GM21360 (cell line): Measurements from ENCODE around the gene SPATA32.

Experiments used
- ATAC-seq: cut with Tn5 transposase; IDR thresholded peaks from one replicate; pipeline ENCODE4 v1.9.1; 2021; ENCODE audit warnings: mild to moderate bottlenecking, moderate library complexity; ENCODE audit not compliant: unreplicated experiment

Gene SPATA32

GRCh38 chr17:45294506-45294905 lies 32.6 kb upstream of the SPATA32 start:
- ATAC-seq: no peak

DNA sequence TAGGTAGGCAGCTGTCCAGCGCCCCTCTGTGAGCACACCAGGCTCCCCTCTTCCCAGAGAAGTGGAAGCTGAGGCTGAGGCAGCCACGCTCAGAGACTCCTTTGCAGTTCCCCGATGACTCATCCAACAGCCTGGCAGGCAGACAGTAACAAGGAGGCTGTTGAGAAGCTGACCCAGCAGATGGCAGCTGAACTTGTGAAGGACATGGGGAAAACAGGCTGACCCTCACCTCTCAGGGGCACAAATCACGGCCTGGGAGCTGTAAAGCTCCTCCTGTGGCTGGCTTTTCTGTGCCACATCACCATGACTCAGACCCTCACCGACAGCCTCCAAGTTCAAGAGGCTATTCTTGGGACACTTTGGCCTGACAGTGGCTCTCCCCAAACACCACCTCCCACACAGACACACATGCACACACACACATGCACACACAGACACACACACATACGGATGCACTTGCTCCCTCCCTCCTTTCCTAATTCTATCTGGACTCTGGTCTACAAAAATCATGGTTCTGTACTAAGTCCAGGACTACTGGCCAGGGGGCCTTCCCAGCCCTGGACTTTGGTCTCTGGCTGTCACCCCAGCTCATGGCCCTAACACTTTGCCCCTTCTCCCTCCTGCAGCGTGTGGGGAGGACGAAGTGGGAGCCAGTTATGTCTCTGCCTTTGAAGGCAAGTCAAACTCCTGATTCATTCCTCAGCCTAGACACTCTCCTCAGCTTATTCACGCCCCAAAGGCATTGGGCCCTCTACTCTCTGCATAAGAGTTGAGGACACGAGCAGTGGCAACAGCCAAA lies 31.7 kb upstream of the SPATA32 start:
- no peak for ATAC-seq

- ATAC-seq: no peak
These were observed 31.0 kb upstream of the SPATA32 start for GRCh38 chr17:45292696-45293412.

DNA sequence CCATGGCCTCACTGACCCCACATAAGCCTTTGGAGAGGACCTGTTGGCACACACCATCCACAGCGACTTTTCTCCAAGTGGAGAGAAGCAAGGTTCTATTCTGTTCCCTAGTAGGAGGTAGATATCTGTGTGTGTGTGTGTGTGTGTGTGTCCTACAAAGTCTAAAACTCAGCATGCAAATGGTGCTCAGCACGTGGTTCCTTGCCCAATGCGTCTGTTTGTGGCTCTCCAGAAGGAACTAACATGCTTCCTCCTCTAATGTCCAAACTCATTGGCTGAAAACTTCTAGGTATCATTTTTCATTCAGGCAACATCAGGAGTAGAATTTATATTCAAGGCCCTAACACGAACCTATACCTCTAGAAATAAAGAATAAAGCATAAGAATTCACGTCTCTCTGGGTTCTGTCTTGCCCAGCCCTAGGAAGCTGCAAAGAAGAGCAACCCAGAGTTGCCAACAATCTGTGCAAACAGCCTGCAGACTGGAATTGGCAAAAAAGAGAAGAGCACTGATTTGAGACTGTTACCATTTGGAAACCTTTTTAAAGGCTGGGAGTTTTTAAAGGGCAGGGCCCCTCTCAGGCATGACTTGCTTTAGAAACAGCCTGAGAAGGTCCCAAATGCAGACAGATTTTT lies 29.4 kb upstream of the SPATA32 start:
- ATAC-seq: no peak

DNA sequence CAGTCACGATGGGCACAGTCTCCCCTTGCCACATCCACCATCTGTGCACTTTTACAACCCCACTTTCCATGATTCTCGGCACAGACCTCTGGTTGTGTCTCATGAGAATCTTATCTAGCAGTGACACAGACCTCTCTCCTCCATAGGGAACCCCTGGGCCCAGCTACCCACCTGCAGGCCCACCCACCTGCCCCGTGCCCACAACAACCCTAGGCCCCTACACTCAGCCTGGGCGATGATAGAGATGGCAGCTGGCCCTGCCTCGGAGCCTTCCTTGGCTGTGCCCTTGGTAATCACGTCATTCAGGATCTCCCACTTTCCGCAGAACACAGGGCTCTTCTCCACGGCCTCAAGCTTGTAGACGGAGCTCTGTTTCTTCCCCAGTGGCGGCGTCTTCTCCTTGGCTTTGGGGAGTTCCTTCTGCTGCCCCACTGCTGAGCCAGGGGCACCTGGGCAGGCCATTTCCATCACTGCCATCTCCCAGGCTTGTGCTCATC lies 28.4 kb upstream of the SPATA32 start:
- no peak for ATAC-seq

DNA sequence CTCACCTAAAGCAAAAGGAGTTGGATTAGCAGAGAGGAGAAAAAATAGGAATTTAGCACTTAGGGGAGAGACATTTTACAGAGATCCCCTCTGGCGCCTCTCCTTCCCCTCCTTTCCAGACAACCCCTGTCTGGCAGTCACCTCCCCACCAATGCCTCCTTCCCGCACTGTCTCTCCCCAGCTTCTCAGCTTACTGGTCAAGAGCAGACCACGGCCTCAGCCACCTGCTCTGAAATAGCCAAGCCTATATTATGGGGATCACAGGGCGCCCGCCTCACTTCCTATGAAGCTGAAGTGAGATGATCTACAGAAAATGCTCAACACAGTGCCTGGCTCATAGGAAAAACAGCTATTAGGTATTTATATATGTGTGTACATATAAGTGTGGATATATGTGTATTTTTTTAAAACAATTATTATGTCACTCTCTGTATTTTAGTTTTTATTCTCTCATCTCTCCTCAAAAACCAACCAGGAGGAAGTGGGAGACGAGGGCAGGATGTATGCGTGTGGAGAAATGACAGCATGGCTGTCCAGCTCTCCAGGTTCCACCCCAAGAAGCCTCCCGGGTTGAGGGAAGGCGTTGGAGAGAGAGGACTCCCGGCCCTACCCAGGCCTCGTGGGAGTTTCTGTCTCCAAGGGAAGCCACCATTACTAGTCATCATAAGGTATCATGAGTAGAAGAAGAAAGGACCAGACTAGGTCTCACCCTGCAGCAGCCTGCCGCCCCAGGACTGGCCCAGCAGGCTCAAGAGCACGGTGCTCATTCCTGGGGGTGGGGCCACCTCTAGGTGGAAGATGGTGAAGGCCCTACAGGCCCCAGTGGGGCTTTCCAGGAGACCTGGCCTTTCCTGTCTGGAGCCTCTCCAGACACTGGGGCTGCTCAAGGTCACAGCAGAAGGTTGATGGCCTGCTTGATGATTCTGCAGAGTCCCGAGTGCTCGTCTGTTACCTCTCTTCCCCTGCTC lies 27.7 kb upstream of the SPATA32 start:
- ATAC-seq: no peak

- ATAC-seq: no peak
These were observed 26.9 kb upstream of the SPATA32 start for GRCh38 chr17:45288825-45289224.

DNA sequence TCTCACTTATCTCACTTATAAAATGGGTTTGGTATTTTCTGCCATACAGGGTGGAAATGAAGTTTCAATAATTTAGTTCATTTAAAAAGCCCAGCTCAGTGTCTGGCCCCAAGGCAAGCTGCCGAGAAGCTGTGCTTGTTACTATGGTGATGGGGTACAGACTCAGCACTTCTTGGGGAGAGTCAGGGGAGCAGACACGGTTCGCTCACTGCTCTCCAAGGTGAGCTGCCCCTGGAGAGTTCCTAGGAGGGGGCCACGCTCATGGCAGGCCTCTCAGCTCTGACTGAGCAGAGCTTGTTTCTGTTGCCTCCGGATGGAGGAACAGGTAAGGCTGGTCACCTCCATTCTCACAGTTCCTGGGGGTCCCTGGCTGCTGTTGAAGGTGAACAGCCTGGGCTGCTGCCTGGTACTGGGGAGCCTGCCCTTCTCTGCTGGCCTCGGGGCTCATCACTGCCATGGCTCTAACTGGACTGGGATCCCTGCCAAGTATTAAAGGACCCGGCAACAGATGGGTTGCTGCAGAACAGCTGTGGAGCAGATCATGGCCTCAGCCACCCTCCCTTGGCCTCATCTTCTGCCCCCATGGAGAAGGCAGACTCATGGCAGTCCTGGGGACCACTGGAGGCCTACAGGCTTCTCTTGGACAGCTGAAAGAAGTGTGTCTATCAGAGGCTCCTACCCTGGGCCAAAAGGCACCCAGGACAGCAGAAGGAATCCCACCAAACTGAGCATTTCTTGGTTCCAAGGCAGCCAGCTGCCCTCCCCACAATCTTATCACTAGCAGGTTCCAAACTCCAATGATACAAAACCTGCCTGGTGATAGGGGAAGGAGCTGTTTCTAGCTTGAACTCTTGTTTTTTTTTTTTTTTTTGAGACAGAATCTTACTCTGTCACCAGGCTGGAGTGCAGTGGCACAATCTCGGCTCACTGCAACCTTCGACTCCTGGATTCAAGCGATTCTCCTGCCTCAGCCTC lies 25.9 kb upstream of the SPATA32 start:
- ATAC-seq: no peak

DNA sequence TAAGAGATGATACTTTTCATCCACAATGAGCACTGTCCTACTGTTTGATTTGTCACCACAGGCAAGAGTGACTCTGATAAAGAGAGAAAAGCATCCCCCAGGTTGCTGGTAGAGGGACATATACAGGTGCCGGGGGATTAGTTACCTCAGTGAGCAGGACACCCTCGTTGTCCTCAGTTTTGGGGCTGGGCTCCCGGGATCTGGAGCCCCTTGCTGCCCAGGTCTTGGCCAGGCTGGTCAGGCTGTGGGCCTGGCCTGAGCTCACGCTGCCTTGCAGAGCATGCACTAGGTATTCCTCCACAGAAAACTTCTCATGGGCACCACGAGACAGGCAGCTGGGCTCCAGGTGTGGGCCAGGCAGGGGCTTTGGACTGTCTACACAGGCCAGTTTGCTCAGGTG lies 24.4 kb upstream of the SPATA32 start:
- no peak for ATAC-seq

DNA sequence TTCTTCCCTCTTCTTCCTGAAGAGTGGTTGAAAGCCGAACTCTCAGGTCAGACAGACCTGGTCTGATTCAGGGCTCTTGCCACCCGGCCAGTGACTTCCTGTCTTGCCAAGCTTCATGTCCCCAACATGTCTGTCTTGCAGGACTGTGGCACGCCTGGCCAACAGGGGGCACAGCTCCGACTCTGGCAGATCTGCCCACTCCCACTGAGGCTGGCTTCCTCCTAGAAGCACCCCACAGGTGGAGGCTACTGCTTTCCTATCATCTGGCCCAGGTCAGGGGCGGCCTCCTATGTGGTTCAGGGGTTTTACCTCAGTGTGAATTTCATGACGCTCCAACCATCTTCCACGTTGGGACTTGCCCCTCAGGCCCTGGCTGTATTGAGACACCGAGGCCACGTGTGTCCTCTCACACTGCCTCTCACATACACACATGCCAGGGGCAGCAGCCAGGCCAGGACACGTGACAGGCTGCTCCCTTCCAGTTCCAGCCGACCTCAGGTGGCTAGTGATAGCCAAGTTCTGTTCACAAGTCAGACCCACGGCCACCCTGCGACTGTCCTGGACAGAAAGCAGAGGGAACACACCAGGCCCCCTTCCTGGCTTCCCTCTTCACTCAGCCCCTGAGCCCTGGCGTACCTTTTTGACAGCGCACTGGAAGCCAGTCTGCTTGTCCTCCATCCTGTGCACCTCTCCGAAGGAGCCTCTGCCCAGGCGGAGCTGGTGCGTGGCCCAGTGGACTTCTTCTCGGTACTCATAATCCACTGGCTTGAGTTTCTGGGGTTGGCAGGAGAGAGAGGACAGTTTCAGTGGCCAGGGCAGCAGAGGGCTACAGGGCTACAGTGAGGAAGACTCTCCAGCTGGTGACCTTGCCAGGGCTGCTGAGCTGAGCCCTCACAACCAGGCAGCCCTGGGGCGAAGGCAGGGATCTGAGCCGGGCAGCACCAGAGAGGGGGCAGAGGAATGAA lies 22.6 kb upstream of the SPATA32 start:
- no peak for ATAC-seq

DNA sequence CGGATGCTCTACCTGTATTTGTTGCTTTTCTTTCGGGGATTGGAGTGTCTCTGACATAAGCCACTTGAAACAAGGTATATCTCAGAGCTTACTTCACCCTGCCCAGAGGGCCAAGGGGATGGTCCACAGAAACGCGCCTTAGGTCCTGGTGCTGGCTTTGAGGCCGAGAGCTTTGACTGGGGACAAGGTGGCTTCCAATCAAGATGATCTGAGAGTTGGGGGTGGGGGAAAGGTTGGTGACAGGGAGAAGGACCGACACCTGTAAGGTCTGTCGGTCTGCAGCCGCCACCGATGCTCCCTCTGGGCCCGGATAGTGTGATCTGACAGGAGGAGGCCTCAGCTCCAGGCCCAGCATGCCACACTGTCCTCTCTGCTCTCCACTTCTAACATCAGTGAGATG lies 21.8 kb upstream of the SPATA32 start:
- no peak for ATAC-seq

DNA sequence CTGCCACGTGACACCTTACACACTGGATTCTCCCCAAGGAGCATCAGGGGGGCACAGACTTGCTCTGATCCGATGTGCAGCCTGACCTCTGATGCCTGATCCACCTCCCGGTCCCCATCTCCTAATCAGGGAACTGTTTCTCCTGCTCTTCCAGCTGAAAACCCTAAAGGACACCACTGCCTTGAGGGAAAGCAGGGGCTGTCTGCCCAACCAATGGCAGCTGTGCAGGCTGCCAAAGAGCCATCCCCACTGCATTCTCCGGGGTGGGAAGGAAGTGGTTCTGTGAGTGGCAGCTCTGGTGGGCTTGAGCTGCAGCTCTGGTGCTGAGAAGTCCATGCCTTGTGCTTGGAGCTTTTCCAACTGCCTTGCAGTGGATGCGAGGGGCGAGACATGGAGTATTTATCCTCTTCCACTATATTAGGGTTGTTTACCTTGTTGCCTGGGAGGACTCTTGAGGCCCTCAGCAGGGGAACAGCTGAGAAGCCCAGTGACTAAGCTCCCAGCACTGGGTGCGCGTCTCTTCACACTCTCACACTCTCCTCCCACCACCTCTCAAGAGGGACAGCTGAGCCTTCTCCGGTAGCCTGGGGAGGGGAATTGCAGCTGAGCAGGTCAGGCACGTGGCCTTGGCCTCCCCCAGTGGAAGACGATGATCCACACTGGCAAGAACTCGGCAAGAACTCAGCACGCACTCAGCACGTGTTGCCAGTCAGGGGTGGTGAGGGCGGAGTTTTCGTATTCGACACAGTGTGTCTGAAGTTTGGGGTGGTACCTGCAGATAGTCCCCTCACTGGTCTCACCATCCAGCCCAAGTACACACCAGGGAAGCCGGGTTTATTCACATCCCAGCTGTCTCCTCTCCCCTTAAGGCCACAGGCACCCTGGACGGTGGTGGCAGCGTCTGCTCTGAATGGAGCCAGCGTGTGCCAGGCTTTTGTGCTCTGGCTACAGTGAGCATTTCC lies 21.1 kb upstream of the SPATA32 start:
- no peak for ATAC-seq

DNA sequence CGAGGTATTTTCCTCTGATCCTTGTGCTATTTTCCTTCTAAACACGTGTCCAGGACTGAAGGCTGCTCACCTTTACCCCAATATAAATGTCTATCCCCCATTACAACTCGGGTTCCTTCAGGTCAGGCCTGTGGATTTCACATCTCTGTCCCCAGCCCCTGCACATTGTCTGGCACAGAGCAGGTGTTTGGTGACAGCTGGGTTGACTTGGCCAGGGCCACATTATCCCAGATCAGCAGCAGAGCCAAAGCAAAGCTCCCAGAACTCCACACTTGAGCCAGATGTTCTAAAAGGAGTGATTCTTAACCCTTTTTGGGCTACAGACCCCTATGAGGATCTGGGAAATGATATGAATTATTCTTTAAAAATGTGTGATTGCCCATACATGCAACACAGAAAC lies 18.0 kb upstream of the SPATA32 start:
- ATAC-seq: no peak

DNA sequence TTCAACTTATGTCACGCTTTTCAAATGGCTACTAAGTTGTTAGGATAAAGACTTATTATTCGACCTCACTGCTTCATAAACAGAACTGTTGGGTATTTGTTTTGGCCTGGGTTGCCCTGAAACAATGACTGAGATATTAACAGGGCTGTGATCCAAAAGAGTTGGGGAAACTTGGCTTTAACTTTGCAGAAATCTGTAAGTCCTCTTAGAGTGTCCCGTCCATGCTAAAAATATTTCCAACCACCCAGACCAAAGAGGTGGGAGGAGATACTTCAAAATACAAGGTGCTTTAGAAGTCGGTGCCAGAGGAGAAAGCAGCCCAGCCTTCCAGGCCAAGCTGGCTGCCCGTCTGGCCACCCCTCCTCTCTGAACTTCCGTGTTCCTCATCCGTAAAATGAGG lies 16.1 kb upstream of the SPATA32 start:
- ATAC-seq: no peak

- ATAC-seq: no peak
These were observed 15.4 kb upstream of the SPATA32 start for GRCh38 chr17:45277216-45277849.

GRCh38 chr17:45276031-45276430 lies 14.1 kb upstream of the SPATA32 start:
- ATAC-seq: no peak

GRCh38 chr17:45274033-45274432 lies 12.1 kb upstream of the SPATA32 start:
- no peak for ATAC-seq
